Frontal cortex (tissue), 4 donors: Measurements from ENCODE around the gene PANK2. TPM values are rescaled to one million over a fixed set of nuclear protein-coding genes. Genes with fewer than 3 reads are reported as not detected.
"Not testable (repeated sequence)": the region's sequence is repeated elsewhere in the genome, so short reads cannot be mapped to it uniquely, and the experiment has no call there.

Source experiments
- DNase-seq, 2 donors: peaks; one replicate each; pipeline ENCODE4 v3.0.0; 2012; ENCODE audit warnings: low spot score in 2 of 2
- FAIRE-seq: peaks from 2 replicates; lab custom pipeline; 2012; peaks lifted over from hg19 to GRCh38; lab: Jason Lieb, UNC
- total RNA-seq: library from RNA; depleted of rRNA; stranded (reverse); fragments of >200 nt; gene quantifications from one replicate; pipeline ENCODE4 v1.2.3, GENCODE V29; 2014
- donor health status: control.
- donor health status: control.
- donor health status: control.

Gene PANK2
- total RNA-seq, 1 donor from 2014 or later, result 62.0 TPM

DNA sequence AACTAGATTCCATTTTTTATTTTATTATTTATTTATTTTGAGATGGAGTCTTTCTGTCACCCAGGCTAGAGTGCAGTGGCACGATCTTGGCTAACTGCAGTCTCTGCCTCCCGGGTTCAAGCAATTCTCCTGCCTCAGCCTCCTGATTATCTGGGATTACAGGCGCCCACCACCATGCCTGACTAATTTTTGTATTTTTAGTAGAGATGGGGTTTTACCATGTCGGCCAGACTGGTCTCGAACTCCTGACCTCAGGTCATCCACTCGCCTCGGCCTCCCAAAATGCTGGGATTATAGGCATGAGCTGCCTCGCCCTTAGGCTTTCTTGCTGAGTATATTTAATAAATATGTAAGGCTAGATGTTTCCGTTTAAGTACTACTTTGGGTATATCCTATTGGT lies 9.0 kb downstream of the PANK2 start:
- not testable (repeated sequence) for FAIRE-seq, DNase-seq

DNA sequence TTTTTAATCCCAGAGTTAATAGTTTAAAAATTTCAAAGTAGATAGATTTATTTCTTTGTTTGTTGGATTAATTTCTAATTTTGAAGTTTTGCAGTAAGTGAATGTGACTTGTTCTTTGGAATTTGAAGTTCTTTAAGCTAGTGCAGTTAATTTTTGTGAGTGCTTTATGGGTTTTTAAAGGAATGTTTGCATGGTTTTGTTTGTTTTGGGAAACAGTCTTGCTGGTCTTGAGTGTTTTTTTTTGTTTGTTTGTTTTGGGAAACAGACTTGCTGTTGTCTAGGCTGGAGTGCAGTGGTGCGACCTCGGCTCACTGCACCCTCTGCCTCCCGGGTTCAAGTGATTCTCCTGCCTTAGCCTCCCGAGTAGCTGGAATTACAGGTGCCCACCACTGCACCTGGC lies 9.5 kb downstream of the PANK2 start:
- FAIRE-seq (no peak), DNase-seq (no peak)

GRCh38 chr20:3900187-3900604 lies 11.0 kb downstream of the PANK2 start:
- DNase-seq (no peak), FAIRE-seq (no peak)

DNA sequence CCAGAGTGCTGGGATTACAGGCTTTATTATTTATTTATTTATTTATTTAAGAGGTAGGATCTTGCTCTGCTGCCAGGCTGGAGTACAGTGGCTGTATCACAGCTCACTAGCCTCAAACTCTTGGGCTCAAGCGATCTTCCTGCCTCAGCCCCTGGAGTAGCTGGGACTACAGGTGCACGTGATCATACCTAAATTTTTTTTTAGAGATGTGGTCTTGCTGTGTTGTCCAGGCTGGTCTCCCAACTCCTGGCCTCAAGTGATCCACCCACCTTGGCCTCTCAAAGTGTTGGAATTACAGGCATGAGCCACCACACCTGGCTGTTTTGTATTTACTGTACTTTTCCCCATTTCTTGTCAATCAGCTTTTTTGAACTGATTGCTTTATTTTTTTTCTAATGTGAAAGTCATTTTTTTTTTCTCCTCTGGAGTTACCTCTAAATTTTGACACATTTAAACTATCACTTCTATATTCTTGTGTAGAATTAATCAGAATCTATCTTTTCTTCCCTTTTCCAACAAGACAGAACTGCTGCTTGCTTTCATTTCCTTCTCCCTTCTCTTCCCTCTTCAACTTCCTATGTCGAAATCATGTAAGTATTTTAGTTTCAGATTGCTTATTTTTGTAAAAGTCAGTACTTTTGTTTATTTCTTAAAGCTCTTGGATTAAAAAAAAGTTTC lies 12.0 kb downstream of the PANK2 start:
- no peak for DNase-seq
- no peak for FAIRE-seq

DNA sequence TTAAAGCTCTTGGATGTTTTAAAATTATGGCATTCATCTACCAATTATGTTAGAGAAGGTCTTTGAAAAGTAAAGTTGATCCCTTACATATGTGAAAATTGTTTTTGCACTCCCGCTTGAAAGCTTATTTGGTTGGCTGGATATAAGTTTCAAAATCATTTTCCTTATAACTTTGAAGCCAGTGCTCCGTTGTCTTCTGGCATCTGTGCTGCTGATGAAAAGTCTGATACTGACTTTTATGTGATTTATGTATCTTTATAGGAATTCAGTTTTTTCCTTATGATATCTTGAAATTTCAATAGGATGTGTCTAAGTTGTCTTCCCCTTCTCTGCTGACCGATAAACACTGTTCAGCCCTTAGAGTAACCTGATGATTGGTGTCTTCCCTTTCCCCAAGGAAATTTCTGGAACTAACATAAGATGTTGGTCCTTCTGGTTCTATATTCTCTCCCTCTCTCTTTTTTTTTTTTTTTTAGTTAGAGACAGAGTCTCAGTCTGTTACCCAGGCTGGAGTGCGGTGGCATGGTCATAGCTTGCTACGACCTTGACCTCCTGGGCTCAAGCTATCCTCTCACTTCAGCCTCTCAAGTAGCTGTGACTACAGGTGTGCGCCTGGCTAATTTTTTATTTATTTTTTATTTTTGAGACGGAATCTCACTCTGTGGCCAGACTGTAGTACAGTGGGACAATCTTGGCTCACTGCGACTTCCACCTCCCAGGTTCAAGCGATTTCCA lies 12.7 kb downstream of the PANK2 start:
- FAIRE-seq, result no peak
- no peak for DNase-seq

DNA sequence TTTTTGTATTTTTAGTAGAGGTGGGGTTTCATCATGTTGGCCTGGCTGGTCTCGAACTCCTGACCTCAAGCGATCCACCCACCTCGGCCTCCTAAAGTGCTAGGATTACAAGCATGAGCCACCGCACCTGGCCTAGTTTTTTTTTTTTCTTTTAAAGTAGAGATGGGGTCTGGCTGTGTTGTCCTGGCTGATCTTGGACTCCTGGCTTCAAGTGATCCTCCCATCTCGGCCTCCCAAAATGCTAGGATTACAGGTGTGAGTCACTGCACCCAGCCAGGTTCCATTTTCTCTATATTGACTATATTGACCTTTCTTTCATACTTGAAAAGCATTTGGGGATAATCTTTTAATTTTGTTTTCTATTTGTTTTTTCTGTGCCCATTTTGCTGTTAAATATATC lies 13.3 kb downstream of the PANK2 start:
- FAIRE-seq, result no peak

GRCh38 chr20:3904224-3904623 lies 15.0 kb downstream of the PANK2 start:
- FAIRE-seq, result no peak

More for the DNA sequence above, 13.3 kb downstream of the PANK2 start:
- no peak for DNase-seq

GRCh38 chr20:3904857-3905256 lies 15.7 kb downstream of the PANK2 start:
- FAIRE-seq (no peak), DNase-seq (no peak)

More at GRCh38 chr20:3904224-3904623, 15.0 kb downstream of the PANK2 start:
- DNase-seq, result no peak

DNA sequence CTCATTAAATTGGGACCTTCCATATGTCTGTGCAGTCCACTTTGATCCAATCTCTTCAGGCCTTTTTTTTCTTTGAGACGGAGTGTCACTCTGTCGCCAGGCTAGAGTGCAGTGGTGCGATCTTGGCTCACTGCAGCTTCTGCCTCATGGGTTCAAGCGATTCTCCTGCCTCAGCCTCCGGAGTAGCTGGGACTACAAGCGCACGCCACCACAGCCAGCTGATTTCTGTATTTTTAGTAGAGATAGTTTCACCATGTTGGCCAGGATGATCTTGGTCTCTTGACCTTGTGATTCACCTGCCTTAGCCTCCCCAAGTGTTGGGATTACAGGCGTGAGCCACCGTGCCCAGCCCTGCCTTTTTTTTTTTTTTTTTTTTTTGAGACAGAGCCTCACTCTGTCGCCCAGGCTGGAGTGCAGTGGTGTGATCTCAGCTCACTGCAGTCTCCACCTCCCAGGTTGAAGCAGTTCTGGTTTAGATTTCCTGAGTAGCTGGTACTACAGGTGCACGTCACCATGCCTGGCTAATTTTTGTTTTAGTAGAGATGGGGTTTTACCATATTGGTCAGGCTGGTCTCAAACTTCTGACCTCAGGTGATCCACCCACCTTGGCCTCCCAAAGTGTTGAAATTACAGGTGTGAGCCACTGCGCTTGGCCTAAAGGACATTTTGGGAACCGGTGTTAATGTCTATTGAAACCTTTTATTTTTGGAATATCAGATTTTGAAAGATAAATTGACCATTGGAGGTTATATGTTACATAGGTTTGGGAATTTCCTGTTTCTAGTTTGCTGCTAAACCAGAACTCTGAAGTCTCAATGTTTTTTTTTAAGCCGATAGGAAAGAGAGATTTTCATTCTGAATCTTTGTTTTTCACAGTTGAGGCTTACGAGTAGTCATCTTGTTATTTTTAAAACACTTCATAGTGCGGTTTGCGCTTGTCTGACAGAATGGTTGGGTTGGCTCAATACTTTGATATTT lies 17.8 kb downstream of the PANK2 start:
- not testable (repeated sequence) for DNase-seq, FAIRE-seq

DNA sequence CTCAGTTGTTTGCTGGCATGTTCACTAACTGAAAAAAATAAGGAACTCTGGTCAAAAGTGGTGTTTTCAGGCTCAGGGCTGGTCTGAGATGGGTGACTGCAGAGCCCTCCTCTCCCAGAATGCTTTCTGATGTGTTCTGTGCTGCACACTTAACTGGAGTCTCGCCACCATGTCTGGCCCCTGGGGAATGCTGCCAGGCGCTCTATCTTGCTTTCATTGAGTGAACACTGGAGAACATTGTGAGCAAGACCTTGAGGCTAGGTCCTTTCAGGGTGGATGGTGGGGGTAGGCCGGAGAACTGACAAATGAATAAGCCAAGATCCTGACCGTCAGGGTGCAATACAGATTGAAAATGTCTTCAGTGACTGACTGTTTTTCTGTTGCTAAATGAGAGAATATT lies 19.5 kb downstream of the PANK2 start:
- no peak for DNase-seq
- FAIRE-seq, result no peak

DNA sequence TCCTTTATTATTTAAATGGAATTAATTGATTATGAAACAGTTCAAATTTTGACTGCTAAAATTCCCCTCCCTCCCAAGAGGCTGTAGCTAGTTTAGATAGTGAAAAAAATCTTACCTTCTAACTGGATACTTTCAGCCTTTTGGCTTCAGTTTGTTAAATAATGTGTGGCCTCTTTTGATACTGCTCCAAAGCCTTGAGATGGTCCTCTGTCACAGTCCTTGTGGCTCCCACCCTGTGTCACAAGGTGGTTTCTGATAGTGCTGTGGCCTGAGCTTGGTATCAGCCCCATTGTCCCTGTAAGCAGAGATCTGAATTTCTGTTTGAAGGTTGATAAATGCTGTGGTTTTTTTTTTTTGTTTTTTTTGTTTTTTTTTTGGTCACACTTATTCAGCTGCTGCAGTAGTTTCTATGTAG lies 20.8 kb downstream of the PANK2 start:
- no peak for DNase-seq
- FAIRE-seq, result no peak

DNA sequence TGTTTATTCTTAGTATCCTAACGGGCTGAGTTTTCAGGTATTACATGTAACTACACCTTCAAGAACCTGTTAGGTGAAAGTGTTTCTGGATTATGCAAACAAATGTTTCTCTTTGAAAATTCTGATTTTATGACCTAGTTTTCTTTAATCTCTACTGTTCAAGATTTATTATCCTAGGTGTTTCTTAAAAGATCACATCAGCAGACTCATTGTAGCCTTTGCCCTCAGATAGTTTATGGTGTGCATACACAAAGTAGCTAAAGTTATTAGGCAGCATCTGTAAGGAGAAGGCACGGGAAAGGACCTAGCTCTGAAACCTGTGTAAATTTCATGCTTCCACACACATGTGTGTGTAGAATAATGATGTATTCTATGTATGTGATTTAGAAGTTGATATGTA lies 21.7 kb downstream of the PANK2 start:
- no peak for FAIRE-seq
- DNase-seq, result no peak

- no peak for DNase-seq
- FAIRE-seq, result no peak
Observed at GRCh38 chr20:3911956-3912355, 22.8 kb downstream of the PANK2 start.

GRCh38 chr20:3914446-3914845 lies 25.3 kb downstream of the PANK2 start:
- FAIRE-seq (no peak), DNase-seq (no peak)

DNA sequence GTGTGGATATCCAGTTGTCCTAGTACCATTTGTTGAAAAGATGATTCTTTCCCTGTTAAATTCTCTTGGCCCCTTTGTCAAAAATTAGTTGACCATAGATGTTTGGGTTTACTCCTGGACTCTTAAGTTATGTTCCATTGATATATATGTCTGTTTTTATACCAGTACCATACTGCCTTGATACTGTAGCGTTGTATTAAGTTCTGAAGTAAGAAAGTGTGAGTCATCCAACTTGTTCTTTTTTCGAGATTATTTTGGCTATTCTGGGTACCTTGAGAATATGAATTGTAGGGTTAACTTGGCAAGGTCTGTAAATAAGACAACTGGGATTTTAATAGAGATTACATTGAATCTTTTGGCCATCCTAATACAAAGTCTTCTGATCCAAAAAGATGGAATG lies 26.5 kb downstream of the PANK2 start:
- FAIRE-seq (no peak), DNase-seq (no peak)

- FAIRE-seq (no peak), DNase-seq (no peak)
Observed at GRCh38 chr20:3916364-3916763, 27.2 kb downstream of the PANK2 start.

- FAIRE-seq, result no peak
Observed at GRCh38 chr20:3919352-3919751, 30.2 kb downstream of the PANK2 start.

GRCh38 chr20:3922223-3922982 lies 33.2 kb downstream of the PANK2 start:
- no peak for FAIRE-seq

More at GRCh38 chr20:3919352-3919751, 30.2 kb downstream of the PANK2 start:
- DNase-seq, result no peak

GRCh38 chr20:3922983-3923339 lies 33.8 kb downstream of the PANK2 start:
- FAIRE-seq (no peak), DNase-seq (no peak)

More at GRCh38 chr20:3922223-3922982, 33.2 kb downstream of the PANK2 start:
- no peak for DNase-seq

- DNase-seq (no peak), FAIRE-seq (no peak)
Observed at GRCh38 chr20:3923818-3924217, 34.6 kb downstream of the PANK2 start.
